SK-N-SH (cell line): Measurements from ENCODE around the gene S100A6. TPM values are rescaled to one million over a fixed set of nuclear protein-coding genes. Genes with fewer than 3 reads are reported as not detected.
A peak's percentile ranks its signal among the peaks of the same experiment; 100 is the strongest.
"Not testable (repeated sequence)": the region's sequence is repeated elsewhere in the genome, so short reads cannot be mapped to it uniquely, and the experiment has no call there.

Experiments
- CTCF ChIA-PET: fragments of 300-600, 350-600 bp; formaldehyde crosslinking; extraction: SDS; loops from one replicate; lab custom pipeline; 2021; lab: Yijun Ruan, JAX
- POLR2A ChIA-PET: fragments of 350-600 bp; sonication (Branson Sonifier 250); formaldehyde crosslinking; extraction: SDS; loops from one replicate; lab custom pipeline; 2020; ENCODE audit warnings: antibody characterized with exemption, inconsistent platforms; lab: Yijun Ruan, JAX
- DNase-seq: peaks from one replicate; pipeline ENCODE4 v3.0.0; 2012
- H2AFZ ChIP-seq: fragments of 200-600 bp; sonication (generic); 2 replicates; pipeline ENCODE4 v1.8.1; 2016; ENCODE audit warnings: antibody characterized with exemption, mild to moderate bottlenecking, low read depth
- H3F3A ChIP-seq: fragments of 200-600 bp; sonication (generic); replicated peaks from 2 replicates; pipeline ENCODE3; 2016; ENCODE audit warnings: antibody characterized with exemption, mild to moderate bottlenecking; ENCODE audit not compliant: insufficient read depth
- H3K27ac ChIP-seq, 2 experiments: fragments of 200-500 bp in 1 of 2; fragments of 200-600 bp in 1 of 2; sonication (Bioruptor generic) in 1 of 2; sonication (generic), shearing (Covaris generic) in 1 of 2; 2 replicates each; pipeline versions ENCODE4 v1.5.1 to v1.6.1; 2014 to 2016; ENCODE audit warnings: low read depth in 2 of 2, inconsistent platforms in 1 of 2, low read length in 1 of 2, mild to moderate bottlenecking in 1 of 2, mixed read lengths in 1 of 2
- H3K27me3 ChIP-seq: fragments of 200-600 bp; sonication (generic), shearing (Covaris generic); 2 replicates; pipeline ENCODE4 v1.6.1; 2016; ENCODE audit warnings: mixed run types; ENCODE audit not compliant: insufficient read depth
- H3K36me3 ChIP-seq, 2 experiments: fragments of 200-500 bp in 1 of 2; fragments of 200-600 bp in 1 of 2; sonication (Bioruptor generic) in 1 of 2; sonication (generic) in 1 of 2; replicated peaks in 1 of 2; 2 replicates each; pipeline versions ENCODE3 to v1.5.1; 2014 to 2016; ENCODE audit warnings: low read length in 1 of 2, mild to moderate bottlenecking in 1 of 2; ENCODE audit not compliant: insufficient read depth in 2 of 2, control insufficient read depth in 1 of 2
- H3K4me1 ChIP-seq, 2 experiments: fragments of 200-500 bp in 1 of 2; fragments of 200-600 bp in 1 of 2; sonication (Bioruptor generic) in 1 of 2; sonication (generic), shearing (Covaris generic) in 1 of 2; 2 replicates each; pipeline versions ENCODE4 v1.5.1 to v1.6.1; 2014 to 2016; ENCODE audit warnings: low read depth in 1 of 2, low read length in 1 of 2, mixed run types in 1 of 2; ENCODE audit not compliant: insufficient read depth in 2 of 2, control insufficient read depth in 1 of 2
- H3K4me2 ChIP-seq: fragments of 200-600 bp; sonication (generic), shearing (Covaris generic); 2 replicates; pipeline ENCODE4 v1.6.1; 2017; ENCODE audit warnings: mixed run types
- H3K4me3 ChIP-seq, 2 experiments: fragments of 200-500 bp in 1 of 2; fragments of 200-600 bp in 1 of 2; sonication (Bioruptor generic) in 1 of 2; sonication (generic), shearing (Covaris generic) in 1 of 2; 2 replicates each; pipeline versions ENCODE4 v1.5.1 to v1.8.1; 2014 to 2016; ENCODE audit warnings: low read depth in 2 of 2, inconsistent platforms in 1 of 2, low read length in 1 of 2, mild to moderate bottlenecking in 1 of 2, mixed read lengths in 1 of 2, moderate library complexity in 1 of 2
- H3K79me2 ChIP-seq: fragments of 200-600 bp; sonication (generic); 2 replicates; pipeline ENCODE4 v1.8.1; 2017; ENCODE audit warnings: mild to moderate bottlenecking; ENCODE audit not compliant: insufficient read depth
- H3K9ac ChIP-seq: fragments of 200-600 bp; sonication (generic); 2 replicates; pipeline ENCODE4 v1.6.1; 2017; ENCODE audit warnings: mixed run types
- H3K9me2 ChIP-seq: fragments of 200-600 bp; sonication (generic); 2 replicates; pipeline ENCODE4 v1.6.1; 2017; ENCODE audit warnings: mixed run types
- H3K9me3 ChIP-seq: fragments of 200-600 bp; sonication (generic); 2 replicates; pipeline ENCODE4 v1.6.1; 2017; ENCODE audit warnings: mixed run types, mild to moderate bottlenecking, moderate library complexity
- H4K20me1 ChIP-seq: fragments of 200-600 bp; sonication (generic); 2 replicates; pipeline ENCODE4 v1.6.1; 2017; ENCODE audit warnings: mild to moderate bottlenecking, mixed run types; ENCODE audit not compliant: insufficient read depth
- GATA2 ChIP-seq: sonication (generic); formaldehyde crosslinking; IDR thresholded peaks from 2 replicates; pipeline ENCODE4 v1.5.0; 2020; ENCODE audit warnings: mild to moderate bottlenecking, missing genetic modification reagents
- SMC3 ChIP-seq: IDR thresholded peaks from 2 replicates; pipeline ENCODE4 v1.6.1; 2012; ENCODE audit warnings: low read depth, low read length, improper control_type of control experiment
- TAF1 ChIP-seq: IDR thresholded peaks from 2 replicates; pipeline ENCODE4 v1.6.1; 2012; ENCODE audit warnings: low read depth, mild to moderate bottlenecking, low read length, moderate library complexity, borderline replicate concordance
- WGBS: methylation state at CpG from one replicate; pipeline ENCODE4 v1.1.6; 2017; ENCODE audit warnings: low lambda C conversion rate; 5-methylcytosine and 5-hydroxymethylcytosine counted together
- polyA plus RNA-seq, 3 experiments: library from polyadenylated mRNA; depleted of rRNA; stranded (reverse); fragments of >200 nt; gene quantifications; 2 replicates each; pipeline ENCODE4 v1.2.3, GENCODE V29; 2012

S100A6 gene
- polyA plus RNA-seq, 1 of the 3 experiments (the other 2 are of a cell fraction): 895 TPM

DNA sequence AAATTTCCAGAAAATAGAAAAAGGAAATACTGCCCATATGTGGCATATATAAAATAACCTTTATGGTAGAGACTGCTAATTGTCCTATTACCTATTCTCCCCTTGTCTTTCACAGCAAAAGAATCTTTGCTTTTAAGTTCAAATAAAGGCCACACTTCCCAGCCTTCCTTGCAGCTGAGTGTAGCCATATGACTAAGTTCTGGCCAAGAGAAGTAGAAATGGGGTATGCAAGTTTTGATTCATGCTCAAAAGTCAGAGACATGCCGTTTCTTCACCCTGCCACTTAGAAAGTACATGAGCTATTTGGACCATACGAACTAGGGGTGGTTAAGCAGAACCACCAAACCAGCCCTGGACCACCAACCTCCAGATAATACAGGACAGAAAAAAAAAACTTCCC lies 48.2 kb upstream of the S100A6 start:
- H3K9me2 ChIP-seq: no peaks in the 10 kb centered on the region
- peak overlapping the region; percentile 7; the same call in 1 of the 2 replicates for H2AFZ ChIP-seq
- TF ChIP-seq SMC3 (no peak), GATA2 (CRISPR knock-in tag) (no peak)
- no peaks in the 10 kb centered on the region for H3K36me3 ChIP-seq
- H3K9me3 ChIP-seq: no peaks in the 10 kb centered on the region
- ChIA-PET POLR2A (no interaction called here), CTCF (no interaction called here)
- DNase-seq: no peak
- H3K27me3 ChIP-seq: no peaks in the 10 kb centered on the region
- no peak overlapping the region for H3K9ac ChIP-seq
- H3K27ac ChIP-seq: no peak overlapping the region
- no peaks in the 10 kb centered on the region; the same call in 1 of the 2 replicates for H3K79me2 ChIP-seq
- 93% methylated on average over 2 of the region's 2 CpGs for WGBS
- peaks cover 3 to 6% of the 10 kb centered on the region in 2 experiments; a peak in 2 of 4 replicates for H3K4me1 ChIP-seq
- no peak overlapping the region for H3K4me2 ChIP-seq
- no peak overlapping the region for H3K4me3 ChIP-seq
- no peaks in the 10 kb centered on the region for H3F3A ChIP-seq
- H4K20me1 ChIP-seq: no peaks in the 10 kb centered on the region

DNA sequence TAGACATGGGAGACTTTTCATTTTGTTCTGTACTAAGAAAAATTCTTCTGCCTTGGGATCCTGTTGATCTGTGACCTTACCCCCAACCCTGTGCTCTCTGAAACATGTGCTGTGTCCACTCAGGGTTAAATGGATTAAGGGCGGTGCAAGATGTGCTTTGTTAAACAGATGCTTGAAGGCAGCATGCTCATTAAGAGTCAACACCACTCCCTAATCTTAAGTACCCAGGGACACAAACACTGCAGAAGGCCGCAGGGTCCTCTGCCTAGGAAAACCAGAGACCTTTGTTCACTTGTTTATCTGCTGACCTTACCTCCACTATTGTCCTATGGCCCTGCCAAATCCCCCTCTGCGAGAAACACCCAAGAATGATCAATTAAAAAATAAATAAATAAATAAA lies 47.7 kb upstream of the S100A6 start:
- H3K36me3 ChIP-seq, H4K20me1 ChIP-seq, H3K9me3 ChIP-seq, H2AFZ ChIP-seq, H3K9ac ChIP-seq, H3K27me3 ChIP-seq, CTCF ChIA-PET, H3K79me2 ChIP-seq, H3F3A ChIP-seq, H3K4me1 ChIP-seq, POLR2A ChIA-PET, H3K27ac ChIP-seq, H3K9me2 ChIP-seq, DNase-seq, H3K4me3 ChIP-seq, H3K4me2 ChIP-seq: not testable (repeated sequence)
- 80% methylated on average over 2 of the region's 3 CpGs for WGBS

DNA sequence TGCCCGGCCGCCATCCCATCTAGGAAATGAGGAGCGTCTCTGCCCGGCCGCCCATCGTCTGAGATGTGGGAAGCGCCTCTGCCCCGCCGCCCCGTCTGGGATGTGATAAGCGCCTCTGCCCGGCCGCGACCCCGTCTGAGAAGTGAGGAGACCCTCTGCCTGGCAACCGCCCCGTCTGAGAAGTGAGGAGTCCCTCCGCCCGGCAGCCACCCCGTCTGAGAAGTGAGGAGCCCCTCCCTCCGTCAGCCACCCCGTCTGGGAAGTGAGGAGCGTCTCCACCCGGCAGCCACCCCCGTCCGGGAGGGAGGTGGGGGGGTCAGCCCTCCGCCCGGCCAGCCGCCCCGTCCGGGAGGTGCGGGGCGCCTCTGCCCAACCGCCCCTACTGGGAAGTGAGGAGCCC lies 47.0 kb upstream of the S100A6 start:
- H3K4me3 ChIP-seq, CTCF ChIA-PET, POLR2A ChIA-PET, DNase-seq, H3K36me3 ChIP-seq, H3K27me3 ChIP-seq, H3F3A ChIP-seq, H3K27ac ChIP-seq, H3K79me2 ChIP-seq, H3K4me2 ChIP-seq, H4K20me1 ChIP-seq, H3K9ac ChIP-seq, H3K9me3 ChIP-seq, H2AFZ ChIP-seq, H3K9me2 ChIP-seq: not testable (repeated sequence)
- WGBS: 90% methylated on average over 2 of the region's 34 CpGs
- peaks cover 3 to 15% of the 10 kb centered on the region in 2 experiments for H3K4me1 ChIP-seq

DNA sequence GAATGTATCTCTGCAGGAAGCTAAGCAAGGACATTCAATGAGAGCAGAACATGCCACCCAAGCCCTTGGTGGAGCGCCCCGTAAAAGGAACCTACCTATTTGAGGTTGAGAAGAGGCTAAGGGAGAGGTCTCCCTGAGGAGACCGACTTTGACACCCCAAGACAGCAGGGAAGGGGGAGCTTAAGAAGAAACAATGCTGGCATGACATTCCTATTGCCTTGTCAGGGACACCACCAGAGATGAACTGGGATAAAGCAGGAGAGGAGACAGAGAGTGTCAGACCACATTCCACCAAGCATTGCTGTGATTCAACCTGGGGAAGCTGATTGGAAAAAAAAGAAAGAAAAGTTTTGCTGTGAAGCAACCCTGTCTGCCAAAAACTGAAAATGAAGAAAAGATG lies 43.1 kb upstream of the S100A6 start:
- Histone ChIP-seq H3K9me2 (no peaks in the 10 kb centered on the region), H3K27me3 (no peaks in the 10 kb centered on the region), H3K4me3 (no peak overlapping the region), H3K4me2 (peak overlapping the region; percentile 57; the same call in 1 of the 2 replicates), H2AFZ (peak overlapping the region; percentile 42), H3F3A (no peaks in the 10 kb centered on the region), H3K9me3 (no peaks in the 10 kb centered on the region), H3K27ac (peak overlapping the region in 1 of 2 experiments; percentile 68; a peak in 2 of 4 replicates), H4K20me1 (no peaks in the 10 kb centered on the region), H3K36me3 (no peaks in the 10 kb centered on the region), H3K4me1 (peaks cover 0 to 16% of the 10 kb centered on the region in 2 experiments; a peak in 2 of 4 replicates), H3K9ac (no peak overlapping the region; the same call in 1 of the 2 replicates), H3K79me2 (no peaks in the 10 kb centered on the region; the same call in 1 of the 2 replicates)
- DNase-seq: no peak
- POLR2A ChIA-PET: no interaction called here
- WGBS: 90% methylated on average over 3 of the region's 3 CpGs
- CTCF ChIA-PET: interaction anchor here (0.5 to 4.3 kb wide), 5 partner anchors 11 to 227 kb away, joined by 3 to 31 read pairs (median 3); no protein-coding TSS in a partner anchor
- TF ChIP-seq TAF1 (no peak), SMC3 (no peak)
